ENCODE results near the gene MS4A14. TPM values are rescaled to one million over a fixed set of nuclear protein-coding genes. Genes with fewer than 3 reads are reported as not detected.

The MS4A14 gene
- total RNA-seq, 1 experiment from 2014 or later = not detected

GRCh38 chr11:60370811-60371298, 25.4 kb upstream of the MS4A14 start:
- no peaks in the 10 kb centered on the region for H3K4me1 ChIP-seq (ENCODE audit: insufficient read depth, low read length, poor library complexity, severe bottlenecking)
- no peak overlapping the region for H3K4me3 ChIP-seq (ENCODE audit: low read depth, low read length, poor library complexity, severe bottlenecking)
- TF ChIP-seq CTCF (conservative IDR thresholded peaks at IDR 0.05; ENCODE audit: low read depth, low read length) (no peak), EZH2 (IDR thresholded peaks at IDR 0.05; ENCODE audit: borderline replicate concordance, low read depth, low read length, poor library complexity, severe bottlenecking) (no peak)
- POLR2A ChIA-PET (ENCODE audit: low non-redundant PET) = no interaction called here
- no TSS peak for BruUV-seq (replicated peaks)
- no peaks in the 10 kb centered on the region for H3K9me3 ChIP-seq (ENCODE audit: low read depth, low read length, poor library complexity, severe bottlenecking)
- peaks cover 20% of the 10 kb centered on the region for H3K27me3 ChIP-seq (replicated peaks; ENCODE audit: insufficient read depth, low read depth, low read length, poor library complexity)
- intact Hi-C loops (cut with micrococcal nuclease; ENCODE audit: unreplicated experiment) = no loop called here
- H3K36me3 ChIP-seq (ENCODE audit: insufficient read depth, low read length, poor library complexity, severe bottlenecking) = no peaks in the 10 kb centered on the region
- no peak for DNase-seq (ENCODE audit: low spot score)
- no peak overlapping the region for H3K27ac ChIP-seq (ENCODE audit: low read depth, low read length, poor library complexity, severe bottlenecking)
- CTCF ChIA-PET = no interaction called here

- Histone ChIP-seq H3K4me3 (ENCODE audit: low read depth, low read length, poor library complexity, severe bottlenecking) (no peak overlapping the region), H3K27ac (ENCODE audit: low read depth, low read length, poor library complexity, severe bottlenecking) (no peak overlapping the region), H3K9me3 (ENCODE audit: low read depth, low read length, poor library complexity, severe bottlenecking) (no peaks in the 10 kb centered on the region), H3K4me1 (ENCODE audit: insufficient read depth, low read length, poor library complexity, severe bottlenecking) (no peaks in the 10 kb centered on the region), H3K27me3 (replicated peaks; ENCODE audit: insufficient read depth, low read depth, low read length, poor library complexity) (peaks cover 20% of the 10 kb centered on the region), H3K36me3 (ENCODE audit: insufficient read depth, low read length, poor library complexity, severe bottlenecking) (no peaks in the 10 kb centered on the region)
- ChIA-PET POLR2A (ENCODE audit: low non-redundant PET) (interaction anchor here (0.6 kb wide), 1 partner anchor 11 kb away, joined by 3 read pairs; no protein-coding TSS in a partner anchor), CTCF (no interaction called here)
- TF ChIP-seq CTCF (conservative IDR thresholded peaks at IDR 0.05; ENCODE audit: low read depth, low read length) = no peak
- no peak for TF ChIP-seq EZH2 (IDR thresholded peaks at IDR 0.05; ENCODE audit: borderline replicate concordance, low read depth, low read length, poor library complexity, severe bottlenecking)
- no peak for DNase-seq (ENCODE audit: low spot score)
- intact Hi-C loops (cut with micrococcal nuclease; ENCODE audit: unreplicated experiment) = no loop called here
- BruUV-seq (replicated peaks) = no TSS peak
Measured at GRCh38 chr11:60371386-60371785, 24.9 kb upstream of the MS4A14 start.

GRCh38 chr11:60371854-60372253, 24.4 kb upstream of the MS4A14 start:
- no peak for TF ChIP-seq CTCF (conservative IDR thresholded peaks at IDR 0.05; ENCODE audit: low read depth, low read length)
- no peak for TF ChIP-seq EZH2 (IDR thresholded peaks at IDR 0.05; ENCODE audit: borderline replicate concordance, low read depth, low read length, poor library complexity, severe bottlenecking)
- POLR2A ChIA-PET (ENCODE audit: low non-redundant PET) = interaction anchor here (0.6 kb wide), 1 partner anchor 10 kb away, joined by 3 read pairs; no protein-coding TSS in a partner anchor
- Histone ChIP-seq H3K36me3 (ENCODE audit: insufficient read depth, low read length, poor library complexity, severe bottlenecking) (no peaks in the 10 kb centered on the region), H3K4me3 (ENCODE audit: low read depth, low read length, poor library complexity, severe bottlenecking) (no peak overlapping the region), H3K27ac (ENCODE audit: low read depth, low read length, poor library complexity, severe bottlenecking) (no peak overlapping the region), H3K27me3 (replicated peaks; ENCODE audit: insufficient read depth, low read depth, low read length, poor library complexity) (peaks cover 20% of the 10 kb centered on the region), H3K9me3 (ENCODE audit: low read depth, low read length, poor library complexity, severe bottlenecking) (no peaks in the 10 kb centered on the region), H3K4me1 (ENCODE audit: insufficient read depth, low read length, poor library complexity, severe bottlenecking) (no peaks in the 10 kb centered on the region)
- CTCF ChIA-PET = no interaction called here
- DNase-seq (ENCODE audit: low spot score) = no peak
- no TSS peak for BruUV-seq (replicated peaks)
- intact Hi-C loops (cut with micrococcal nuclease; ENCODE audit: unreplicated experiment) = no loop called here
